MCF 10A (cell line): ENCODE results near the gene PDZK1. TPM values are rescaled to one million over a fixed set of nuclear protein-coding genes. Genes with fewer than 3 reads are reported as not detected.
A peak's percentile ranks its signal among the peaks of the same experiment; 100 is the strongest.

Experiments used
- BruUV-seq: library from RNA; stranded (reverse); fragments of 400-500 nt; replicated peaks from 2 replicates; lab custom pipeline; 2021; lab: Mats Ljungman, UMichigan
- CTCF ChIA-PET: fragments of 300-600 bp; sonication (Branson Sonifier 250); formaldehyde crosslinking; extraction: SDS; loops from one replicate; lab custom pipeline; 2021; ENCODE audit warnings: antibody characterized with exemption, inconsistent platforms; lab: Yijun Ruan, JAX
- POLR2A ChIA-PET: fragments of 300-600, 350-650 bp; sonication (Branson Sonifier 250); formaldehyde crosslinking; extraction: SDS; loops from one replicate; lab custom pipeline; 2020; ENCODE audit warnings: antibody characterized with exemption, inconsistent platforms; lab: Yijun Ruan, JAX
- DNase-seq: peaks from one replicate; pipeline ENCODE4 v3.0.0-alpha.2; 2018; ENCODE audit not compliant: unreplicated experiment
- H3K27ac Mint-ChIP-seq: one replicate; pipeline ENCODE4 v1.8.0; 2022; ENCODE audit warnings: mild to moderate bottlenecking, low read depth, mixed read lengths; ENCODE audit not compliant: unreplicated experiment
- H3K27me3 Mint-ChIP-seq: one replicate; pipeline ENCODE4 v1.8.0; 2022; ENCODE audit warnings: mixed read lengths; ENCODE audit not compliant: insufficient read depth, unreplicated experiment
- H3K36me3 Mint-ChIP-seq: one replicate; pipeline ENCODE4 v1.8.0; 2022; ENCODE audit warnings: mild to moderate bottlenecking, moderate library complexity, mixed read lengths; ENCODE audit not compliant: insufficient read depth, unreplicated experiment
- H3K4me1 Mint-ChIP-seq: one replicate; pipeline ENCODE4 v1.8.0; 2022; ENCODE audit warnings: mixed read lengths; ENCODE audit not compliant: insufficient read depth, unreplicated experiment
- H3K4me3 Mint-ChIP-seq: one replicate; pipeline ENCODE4 v1.8.0; 2022; ENCODE audit warnings: mild to moderate bottlenecking, moderate library complexity, mixed read lengths; ENCODE audit not compliant: unreplicated experiment
- H3K9me3 Mint-ChIP-seq: one replicate; pipeline ENCODE4 v1.8.0; 2022; ENCODE audit warnings: mixed read lengths; ENCODE audit not compliant: unreplicated experiment
- intact Hi-C: fragments of 100-400 bp; cut with micrococcal nuclease; formaldehyde crosslinking; loops from 2 replicates; pipeline ENCODE4 v1.14.1; 2022
- total RNA-seq: library from RNA; stranded (reverse); gene quantifications from 2 replicates; pipeline ENCODE4 v1.2.3, GENCODE V29; 2022
- TF ChIP-seq, protein P1 (sequence below): fragments of 200-600 bp; IDR thresholded peaks from one replicate; pipeline ENCODE4 v1.8.0; 2022; ENCODE audit warnings: antibody characterized with exemption, mild to moderate bottlenecking; ENCODE audit not compliant: unreplicated experiment

The PDZK1 gene
- total RNA-seq, 1 experiment from 2014 or later = 0.61 TPM

DNA sequence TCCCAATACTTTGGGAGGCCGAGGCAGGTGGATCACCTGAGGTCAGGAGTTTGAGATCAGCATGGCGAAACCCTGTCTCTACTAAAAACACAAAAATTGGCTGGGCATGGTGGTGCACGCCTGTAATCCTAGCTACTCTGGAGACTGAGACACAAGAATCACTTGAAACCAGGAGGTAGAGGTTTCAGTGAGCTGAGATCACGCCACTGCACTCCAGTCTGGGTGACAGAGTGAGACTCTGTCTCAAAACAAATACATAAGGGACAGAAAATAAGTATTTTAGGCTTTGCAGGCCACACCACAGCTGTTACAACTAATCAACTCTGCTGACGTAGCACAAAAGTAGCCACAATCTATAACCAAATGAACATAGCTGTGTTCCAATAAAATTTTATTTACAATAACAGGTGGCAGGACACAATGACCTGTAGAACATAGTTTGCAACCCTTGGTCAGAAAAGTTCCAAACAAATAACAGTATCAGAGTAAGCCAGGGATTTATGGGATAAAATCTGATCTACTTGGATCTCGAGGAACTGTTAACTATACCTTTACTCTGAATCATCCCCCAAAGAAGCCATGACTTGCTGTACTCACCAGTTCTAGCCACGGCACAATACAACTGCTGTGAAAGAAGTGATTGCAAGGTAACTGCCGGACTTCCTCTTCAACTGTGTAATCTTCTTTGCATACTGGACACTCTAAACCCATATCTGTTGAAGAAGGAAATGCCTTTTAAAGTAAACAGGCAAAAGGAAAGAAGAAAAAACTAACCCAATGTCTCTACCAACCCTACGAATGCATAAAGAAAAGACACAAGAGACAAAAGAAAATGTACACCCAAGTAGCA lies 40.5 kb upstream of the PDZK1 start:
- no peaks in the 10 kb centered on the region for H3K9me3 Mint-ChIP-seq
- peaks cover 14% of the 10 kb centered on the region for H3K4me1 Mint-ChIP-seq
- intact Hi-C loops = no loop called here
- ChIA-PET POLR2A (no interaction called here), CTCF (interaction anchor here (1.0 to 1.5 kb wide), 2 partner anchors 10 to 26 kb away, joined by 4 to 5 read pairs; no protein-coding TSS in a partner anchor)
- peaks cover 86% of the 10 kb centered on the region for H3K36me3 Mint-ChIP-seq
- no peak for DNase-seq
- H3K4me3 Mint-ChIP-seq = no peak overlapping the region
- no peaks in the 10 kb centered on the region for H3K27me3 Mint-ChIP-seq
- TF ChIP-seq, protein P1, sequence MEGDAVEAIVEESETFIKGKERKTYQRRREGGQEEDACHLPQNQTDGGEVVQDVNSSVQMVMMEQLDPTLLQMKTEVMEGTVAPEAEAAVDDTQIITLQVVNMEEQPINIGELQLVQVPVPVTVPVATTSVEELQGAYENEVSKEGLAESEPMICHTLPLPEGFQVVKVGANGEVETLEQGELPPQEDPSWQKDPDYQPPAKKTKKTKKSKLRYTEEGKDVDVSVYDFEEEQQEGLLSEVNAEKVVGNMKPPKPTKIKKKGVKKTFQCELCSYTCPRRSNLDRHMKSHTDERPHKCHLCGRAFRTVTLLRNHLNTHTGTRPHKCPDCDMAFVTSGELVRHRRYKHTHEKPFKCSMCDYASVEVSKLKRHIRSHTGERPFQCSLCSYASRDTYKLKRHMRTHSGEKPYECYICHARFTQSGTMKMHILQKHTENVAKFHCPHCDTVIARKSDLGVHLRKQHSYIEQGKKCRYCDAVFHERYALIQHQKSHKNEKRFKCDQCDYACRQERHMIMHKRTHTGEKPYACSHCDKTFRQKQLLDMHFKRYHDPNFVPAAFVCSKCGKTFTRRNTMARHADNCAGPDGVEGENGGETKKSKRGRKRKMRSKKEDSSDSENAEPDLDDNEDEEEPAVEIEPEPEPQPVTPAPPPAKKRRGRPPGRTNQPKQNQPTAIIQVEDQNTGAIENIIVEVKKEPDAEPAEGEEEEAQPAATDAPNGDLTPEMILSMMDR = no peak
- BruUV-seq = no TSS peak
- no peak overlapping the region for H3K27ac Mint-ChIP-seq

DNA sequence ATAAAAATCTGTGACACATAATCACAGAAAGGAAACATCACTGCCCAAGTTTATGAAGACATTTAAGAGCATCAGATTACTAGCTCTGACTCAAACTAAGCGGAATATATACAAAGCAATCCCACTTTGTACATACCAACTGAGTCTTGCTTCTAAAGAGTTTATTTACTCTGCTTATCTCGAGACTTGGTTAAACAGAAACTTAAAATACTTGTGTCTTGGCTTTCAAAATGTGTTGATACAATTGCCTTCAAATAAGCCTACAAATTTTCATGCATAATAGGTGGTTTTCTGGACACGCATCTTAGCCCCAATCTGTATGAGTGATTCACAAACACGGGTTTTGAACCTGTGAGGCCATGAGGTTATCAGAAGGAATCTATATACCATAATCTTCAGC lies 33.1 kb upstream of the PDZK1 start:
- TF ChIP-seq, protein P1 = no peak
- DNase-seq = no peak
- Mint-ChIP-seq H3K4me1 (no peaks in the 10 kb centered on the region), H3K9me3 (no peaks in the 10 kb centered on the region), H3K27me3 (no peaks in the 10 kb centered on the region), H3K27ac (no peak overlapping the region), H3K36me3 (peaks cover 52% of the 10 kb centered on the region), H3K4me3 (no peak overlapping the region)
- ChIA-PET CTCF (interaction anchor here (3.7 kb wide), 1 partner anchor 19 kb away, joined by 30 read pairs; the partner anchor contains the start of gene CD160), POLR2A (no interaction called here)
- no TSS peak for BruUV-seq
- intact Hi-C loops = no loop called here

DNA sequence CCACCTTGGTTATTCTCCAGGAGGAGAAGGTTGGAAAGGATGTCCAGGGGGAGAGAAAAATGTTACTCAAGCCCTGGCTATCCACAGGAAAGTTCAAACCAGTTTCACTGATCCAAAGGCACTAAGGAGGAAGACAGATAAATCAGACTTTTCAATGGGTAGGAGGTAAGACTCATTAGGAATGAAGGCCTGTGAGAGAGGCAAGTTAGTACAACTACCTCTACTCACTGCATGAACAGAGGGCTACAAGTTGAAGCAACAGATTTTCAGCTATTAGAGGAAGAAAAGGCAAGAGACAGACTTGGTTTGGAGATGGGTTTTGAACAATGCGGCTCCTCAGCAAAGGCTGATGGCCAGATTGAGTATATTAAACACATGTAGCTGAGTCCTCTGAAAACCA lies 29.0 kb upstream of the PDZK1 start:
- DNase-seq = no peak
- TF ChIP-seq, protein P1 = no peak
- BruUV-seq = no TSS peak
- Mint-ChIP-seq H3K4me3 (no peak overlapping the region), H3K9me3 (no peaks in the 10 kb centered on the region), H3K27ac (no peak overlapping the region), H3K36me3 (peaks cover 13% of the 10 kb centered on the region), H3K27me3 (no peaks in the 10 kb centered on the region), H3K4me1 (no peaks in the 10 kb centered on the region)
- ChIA-PET POLR2A (interaction anchor here (0.8 to 1.2 kb wide), 2 partner anchors 14 to 20 kb away, joined by 3 to 4 read pairs; no protein-coding TSS in a partner anchor), CTCF (interaction anchor here (0.9 kb wide), 1 partner anchor 13 kb away, joined by 3 read pairs; no protein-coding TSS in a partner anchor)
- intact Hi-C loops = no loop called here

DNA sequence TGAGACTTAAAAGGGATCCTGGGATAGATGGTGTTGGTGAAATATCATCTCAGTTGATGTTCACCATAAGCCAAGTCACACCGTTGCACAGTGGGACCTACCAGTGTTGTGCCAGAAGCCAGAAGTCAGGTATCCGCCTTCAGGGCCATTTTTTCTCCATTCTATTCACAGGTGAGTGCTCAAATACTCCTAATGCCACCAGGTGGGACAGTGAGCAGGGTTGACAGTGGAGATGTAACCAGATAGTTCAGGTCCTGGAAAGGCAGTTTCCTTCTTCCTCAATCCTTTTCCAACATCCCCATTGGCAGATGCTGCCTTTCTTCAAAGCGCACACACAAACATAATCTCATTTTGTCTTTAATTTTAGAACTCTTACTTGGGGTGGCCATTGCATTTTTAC lies 23.7 kb upstream of the PDZK1 start:
- Mint-ChIP-seq H3K4me1 (no peaks in the 10 kb centered on the region), H3K36me3 (no peaks in the 10 kb centered on the region), H3K4me3 (no peak overlapping the region), H3K27ac (no peak overlapping the region), H3K9me3 (no peaks in the 10 kb centered on the region), H3K27me3 (no peaks in the 10 kb centered on the region)
- BruUV-seq = no TSS peak
- intact Hi-C loops = no loop called here
- peak; percentile 33 for DNase-seq
- POLR2A ChIA-PET = no interaction called here
- TF ChIP-seq, protein P1 = peak; percentile 7
- CTCF ChIA-PET = interaction anchor here (1.1 to 3.4 kb wide), 2 partner anchors 10 to 96 kb away, joined by 4 to 18 read pairs; no protein-coding TSS in a partner anchor
